LNCaP clone FGC (cell line): Measurements from ENCODE around the gene EXOSC7.

Experiments used
- DNase-seq: peaks from one replicate; pipeline ENCODE4 v3.0.0-alpha.2; 2011; ENCODE audit warnings: low read depth
- H3K4me3 ChIP-seq: 2 replicates; pipeline ENCODE4 v1.5.1; 2011; ENCODE audit warnings: mild to moderate bottlenecking, low read depth, low read length, control low read depth
- TF ChIP-seq, protein P1 (sequence below): IDR thresholded peaks from 2 replicates; pipeline ENCODE4 v1.5.1; 2012; ENCODE audit warnings: mild to moderate bottlenecking; ENCODE audit not compliant: control insufficient read depth, insufficient read depth; ENCODE audit errors: extremely low read depth

EXOSC7 gene

DNA sequence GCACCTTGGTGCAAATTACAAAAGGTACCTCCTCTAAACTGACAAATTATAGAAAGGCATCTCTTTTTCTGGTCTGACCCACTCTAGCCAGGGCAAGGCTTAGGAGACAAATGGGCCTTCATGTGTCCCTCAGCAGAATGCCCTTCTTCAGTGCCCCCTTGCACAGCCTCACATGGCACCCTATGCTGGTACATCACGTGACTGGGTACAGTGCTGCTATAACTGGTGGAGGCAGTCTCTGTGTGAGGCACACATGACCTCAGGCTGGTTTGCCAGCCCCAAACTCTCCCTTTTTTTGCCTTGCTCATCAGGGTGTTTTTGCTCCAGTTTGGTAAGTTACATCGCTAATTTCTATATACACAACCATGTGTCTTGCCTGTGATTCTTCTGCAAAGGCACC lies 53.2 kb downstream of the EXOSC7 start:
- H3K4me3 ChIP-seq, result no peak overlapping the region
- TF ChIP-seq, protein P1, sequence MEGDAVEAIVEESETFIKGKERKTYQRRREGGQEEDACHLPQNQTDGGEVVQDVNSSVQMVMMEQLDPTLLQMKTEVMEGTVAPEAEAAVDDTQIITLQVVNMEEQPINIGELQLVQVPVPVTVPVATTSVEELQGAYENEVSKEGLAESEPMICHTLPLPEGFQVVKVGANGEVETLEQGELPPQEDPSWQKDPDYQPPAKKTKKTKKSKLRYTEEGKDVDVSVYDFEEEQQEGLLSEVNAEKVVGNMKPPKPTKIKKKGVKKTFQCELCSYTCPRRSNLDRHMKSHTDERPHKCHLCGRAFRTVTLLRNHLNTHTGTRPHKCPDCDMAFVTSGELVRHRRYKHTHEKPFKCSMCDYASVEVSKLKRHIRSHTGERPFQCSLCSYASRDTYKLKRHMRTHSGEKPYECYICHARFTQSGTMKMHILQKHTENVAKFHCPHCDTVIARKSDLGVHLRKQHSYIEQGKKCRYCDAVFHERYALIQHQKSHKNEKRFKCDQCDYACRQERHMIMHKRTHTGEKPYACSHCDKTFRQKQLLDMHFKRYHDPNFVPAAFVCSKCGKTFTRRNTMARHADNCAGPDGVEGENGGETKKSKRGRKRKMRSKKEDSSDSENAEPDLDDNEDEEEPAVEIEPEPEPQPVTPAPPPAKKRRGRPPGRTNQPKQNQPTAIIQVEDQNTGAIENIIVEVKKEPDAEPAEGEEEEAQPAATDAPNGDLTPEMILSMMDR, result no peak
- DNase-seq, result no peak

- TF ChIP-seq, protein P1, result no peak
- no peak for DNase-seq
These were observed 53.6 kb downstream of the EXOSC7 start for GRCh38 chr3:45029661-45030060.

GRCh38 chr3:45031531-45031930 lies 55.5 kb downstream of the EXOSC7 start:
- DNase-seq, result no peak
- TF ChIP-seq, protein P1, result no peak
- no peak overlapping the region for H3K4me3 ChIP-seq

More at GRCh38 chr3:45029661-45030060, 53.6 kb downstream of the EXOSC7 start:
- no peak overlapping the region for H3K4me3 ChIP-seq

GRCh38 chr3:45032113-45032512 lies 56.1 kb downstream of the EXOSC7 start:
- TF ChIP-seq, protein P1, result no peak
- DNase-seq, result no peak
- no peak overlapping the region for H3K4me3 ChIP-seq

DNA sequence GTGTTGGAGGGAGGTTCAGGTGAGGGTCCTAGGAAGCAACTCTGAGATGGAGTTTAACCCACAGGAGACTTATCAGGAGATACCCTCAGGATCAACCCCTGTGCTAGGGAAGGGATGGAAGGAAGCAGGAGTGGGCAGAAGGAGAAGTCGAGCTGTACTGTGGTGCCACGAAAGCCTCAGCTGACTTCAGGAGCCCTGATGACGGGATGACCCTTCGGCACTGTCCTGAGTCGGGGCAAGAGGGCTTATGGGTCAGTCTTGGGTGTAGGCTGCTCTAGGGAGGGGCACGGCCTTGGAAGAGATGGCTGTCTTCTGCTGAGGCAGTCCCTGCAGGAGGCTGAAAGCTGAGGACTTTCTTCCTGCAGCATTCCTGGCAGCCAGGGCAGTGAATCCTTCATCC lies 57.7 kb downstream of the EXOSC7 start:
- no peak overlapping the region for H3K4me3 ChIP-seq
- TF ChIP-seq, protein P1, result no peak
- no peak for DNase-seq

DNA sequence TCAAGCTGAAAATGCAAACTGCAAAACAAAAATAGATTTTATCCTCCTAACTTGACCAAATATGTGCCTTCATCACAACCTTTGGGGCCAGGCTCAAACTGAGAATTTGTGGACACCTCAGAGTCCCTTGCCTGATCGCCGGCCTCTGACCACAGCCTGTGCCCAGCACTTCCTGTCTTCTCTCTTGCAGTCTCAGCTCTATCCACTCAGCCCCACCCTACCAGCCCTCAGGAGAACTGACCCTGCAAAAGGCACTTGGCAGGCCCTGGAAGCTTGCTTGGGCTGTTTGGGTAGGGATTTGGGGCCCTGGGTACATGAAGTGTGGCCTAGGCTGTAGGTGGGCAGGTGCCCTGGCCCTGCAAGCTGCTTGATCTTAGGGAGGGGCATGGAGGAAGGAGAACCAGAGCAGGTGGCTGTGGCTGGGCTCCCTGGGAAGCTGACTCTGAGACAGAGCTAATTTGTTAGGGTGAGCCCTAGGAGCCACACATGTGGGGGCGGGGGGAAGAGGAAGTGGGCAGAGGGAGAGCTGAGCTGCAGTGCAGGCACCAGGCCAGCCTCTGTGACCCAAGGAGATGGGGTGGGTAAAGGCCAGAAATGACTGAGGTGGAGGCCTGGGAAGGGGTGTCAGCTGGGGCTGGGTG lies 58.7 kb downstream of the EXOSC7 start:
- TF ChIP-seq, protein P1, result no peak
- no peak overlapping the region for H3K4me3 ChIP-seq
- DNase-seq, result no peak
